ENCODE data around the gene ERP27. TPM values are rescaled to one million over a fixed set of nuclear protein-coding genes. Genes with fewer than 3 reads are reported as not detected.

Gene ERP27
- total and polyA plus RNA-seq, 2 of the 8 experiments (the other 6 are each of a cell fraction or from before 2014, with no cell fraction given) = not detected

DNA sequence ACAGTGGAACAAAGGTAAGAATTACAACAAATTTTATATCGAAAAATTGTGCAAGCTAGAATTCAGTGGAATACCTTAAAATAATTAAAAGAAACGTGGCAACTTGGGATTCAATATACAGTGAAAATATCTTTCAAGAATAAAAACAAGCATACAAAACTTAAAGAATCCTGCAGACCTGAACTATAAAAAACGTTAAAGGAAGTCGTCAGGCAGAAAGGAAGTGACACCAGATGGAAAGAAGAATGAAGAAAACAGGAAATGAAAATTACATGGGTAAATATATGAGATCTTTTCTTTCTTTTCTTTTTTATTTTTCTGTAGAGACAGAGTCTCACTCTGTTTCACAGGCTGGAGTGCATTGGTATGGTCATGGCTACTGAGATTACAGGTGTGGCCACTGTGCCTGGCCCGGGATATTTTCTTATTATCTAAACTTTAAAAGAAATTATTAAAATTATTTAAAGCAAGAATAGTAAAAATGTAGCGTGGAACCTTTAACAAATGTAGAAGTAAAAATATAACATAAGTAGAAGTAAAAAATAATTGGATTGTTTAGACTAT, 57.4 kb downstream of the ERP27 start:
- CTCF ChIA-PET (ENCODE audit: partially characterized antibody) = interaction anchor here (1.0 kb wide), 1 partner anchor 284 kb away, joined by 3 read pairs; no protein-coding TSS in a partner anchor
- H3K4me2 ChIP-seq (ENCODE audit: insufficient read depth in 1 of 2, low read depth in 2 of 2, low read length in 2 of 2) = no peak overlapping the region
- FAIRE-seq (no peak), DNase-seq (ENCODE audit: low read depth in 1 of 2, low spot score in 2 of 2) (no peak)
- H3K14ac ChIP-seq (ENCODE audit: insufficient read length) = no peak overlapping the region
- no peaks in the 10 kb centered on the region for H3K36me3 ChIP-seq (ENCODE audit: control insufficient read depth in 2 of 4, insufficient read depth in 4 of 4, low read length in 3 of 4)
- H2BK15ac ChIP-seq (ENCODE audit: low read length) = no peak overlapping the region
- H3K23me2 ChIP-seq (ENCODE audit: low read depth, low read length) = no peaks in the 10 kb centered on the region
- no peak overlapping the region for H3K27ac ChIP-seq (ENCODE audit: low read depth, low read length)
- H3K23ac ChIP-seq (ENCODE audit: insufficient read length) = no peak overlapping the region
- H3K9ac ChIP-seq (replicated peaks in 1 of 4; ENCODE audit: extremely low read depth in 1 of 4, low read depth in 3 of 4, low read length in 3 of 4) = no peak overlapping the region
- no peak overlapping the region for H2BK120ac ChIP-seq (replicated peaks; ENCODE audit: low read depth, low read length)
- no peak overlapping the region for H2BK20ac ChIP-seq (ENCODE audit: low read length)
- no peak overlapping the region for H3K4ac ChIP-seq (replicated peaks; ENCODE audit: insufficient read length, low read depth, low read length)
- H2AK5ac ChIP-seq (ENCODE audit: low read depth, low read length) = no peak overlapping the region
- H4K5ac ChIP-seq (ENCODE audit: insufficient read length, low read depth, low read length) = no peak overlapping the region
- H4K91ac ChIP-seq (replicated peaks; ENCODE audit: insufficient read length, low read length) = no peak overlapping the region
- H3K9me3 ChIP-seq (ENCODE audit: insufficient read depth in 2 of 2, low read depth in 1 of 2, low read length in 1 of 2) = no peaks in the 10 kb centered on the region
- no peak overlapping the region for H3K4me3 ChIP-seq (ENCODE audit: extremely low read depth in 1 of 4, insufficient read depth in 2 of 4, low read depth in 3 of 4, low read length in 4 of 4)
- no peaks in the 10 kb centered on the region for H3K79me2 ChIP-seq (ENCODE audit: control insufficient read depth in 1 of 2, insufficient read depth in 2 of 2, low read length in 2 of 2)
- no peak overlapping the region for H3K18ac ChIP-seq (ENCODE audit: extremely low read depth, low read length)
- H4K8ac ChIP-seq (ENCODE audit: extremely low read depth, insufficient read depth, low read length) = no peak overlapping the region
- H2BK12ac ChIP-seq (ENCODE audit: low read depth, low read length) = no peak overlapping the region
- no peaks in the 10 kb centered on the region for H3K27me3 ChIP-seq (replicated peaks in 1 of 4; ENCODE audit: control insufficient read depth in 3 of 4, extremely low read depth in 1 of 4, insufficient read depth in 3 of 4, low read length in 3 of 4)
- no peak overlapping the region for H2BK5ac ChIP-seq (ENCODE audit: low read depth, low read length)
- no peak overlapping the region for H3K56ac ChIP-seq (replicated peaks; ENCODE audit: insufficient read length, low read depth, low read length)
- WGBS, 2 experiments (ENCODE audit: extremely low coverage in 1 of 2, insufficient coverage in 1 of 2, insufficient read length in 1 of 2, insufficient replicate concordance in 2 of 2, low coverage in 1 of 2, low lambda C conversion rate in 2 of 2, missing lambda C conversion rate in 1 of 2) = 86% methylated on average over 6 of the region's 6 CpGs; no CpG with 5 or more reads in 1 of the 2 experiments
- H4K20me1 ChIP-seq (replicated peaks in 1 of 2; ENCODE audit: control insufficient read depth in 1 of 2, insufficient read depth in 2 of 2, low read length in 2 of 2) = no peaks in the 10 kb centered on the region
- H3K79me1 ChIP-seq (ENCODE audit: low read depth, low read length) = no peaks in the 10 kb centered on the region
- POLR2A ChIA-PET (ENCODE audit: partially characterized antibody) = no interaction called here
- no peak overlapping the region for H2AFZ ChIP-seq (ENCODE audit: low read length)
- no peaks in the 10 kb centered on the region for H3K4me1 ChIP-seq (replicated peaks in 1 of 4; ENCODE audit: control insufficient read depth in 3 of 4, insufficient read depth in 4 of 4, low read length in 3 of 4)
- TF ChIP-seq TAF7 (optimal IDR thresholded peaks at IDR 0.05; ENCODE audit: borderline replicate concordance, low read depth, low read length) (no peak), EGR1 (IDR thresholded peaks at IDR 0.05; ENCODE audit: borderline replicate concordance, low read depth, low read length) (no peak), GTF2F1 (IDR thresholded peaks at IDR 0.05; ENCODE audit: borderline replicate concordance, low read depth, low read length) (no peak), POU5F1 (IDR thresholded peaks at IDR 0.05; ENCODE audit: low read depth, low read length) (no peak), CBX5 (IDR thresholded peaks at IDR 0.05; ENCODE audit: low read depth, low read length) (no peak), KDM4A (IDR thresholded peaks at IDR 0.05; ENCODE audit: low read depth, low read length, severe bottlenecking) (no peak), KDM1A (IDR thresholded peaks at IDR 0.05; ENCODE audit: borderline replicate concordance, low read length) (no peak), ASH2L (IDR thresholded peaks at IDR 0.05; ENCODE audit: low read length) (no peak), EZH2 (IDR thresholded peaks at IDR 0.05; ENCODE audit: low read depth, low read length, severe bottlenecking) (no peak), RXRA (IDR thresholded peaks at IDR 0.05; ENCODE audit: insufficient read depth, low read depth, low read length) (no peak), RNF2 (IDR thresholded peaks at IDR 0.05; ENCODE audit: borderline replicate concordance, low read depth, low read length, missing control alignments, poor library complexity, severe bottlenecking) (no peak), CHD2 (IDR thresholded peaks at IDR 0.05; ENCODE audit: low read length) (no peak)
- TF ChIP-seq, protein P1, sequence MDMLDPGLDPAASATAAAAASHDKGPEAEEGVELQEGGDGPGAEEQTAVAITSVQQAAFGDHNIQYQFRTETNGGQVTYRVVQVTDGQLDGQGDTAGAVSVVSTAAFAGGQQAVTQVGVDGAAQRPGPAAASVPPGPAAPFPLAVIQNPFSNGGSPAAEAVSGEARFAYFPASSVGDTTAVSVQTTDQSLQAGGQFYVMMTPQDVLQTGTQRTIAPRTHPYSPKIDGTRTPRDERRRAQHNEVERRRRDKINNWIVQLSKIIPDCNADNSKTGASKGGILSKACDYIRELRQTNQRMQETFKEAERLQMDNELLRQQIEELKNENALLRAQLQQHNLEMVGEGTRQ (IDR thresholded peaks at IDR 0.05; ENCODE audit: low read length) = no peak

Measured in H1 (cell line).